HCT116 (cell line): ENCODE data around the gene CLEC17A. TPM values are rescaled to one million over a fixed set of nuclear protein-coding genes. Genes with fewer than 3 reads are reported as not detected.

Experiments used
- ATAC-seq: fragments of 200-7000 bp; cut with Tn5 transposase; 2 replicates; pipeline ENCODE4 v1.9.1; 2020; ENCODE audit warnings: mild to moderate bottlenecking, moderate library complexity
- BruUV-seq: library from RNA; stranded (reverse); fragments of 400-500 nt; replicated peaks from 2 replicates; lab custom pipeline; 2021; lab: Mats Ljungman, UMichigan
- CTCF ChIA-PET: fragments of 300-600 bp; sonication (Branson Sonifier 250); formaldehyde crosslinking; loops from one replicate; lab custom pipeline; 2021; ENCODE audit warnings: antibody characterized with exemption; lab: Charles Lee
- POLR2A ChIA-PET: fragments of 300-600, 350-600 bp; sonication (Branson Sonifier 250); formaldehyde crosslinking; loops from one replicate; lab custom pipeline; 2021; ENCODE audit warnings: antibody characterized with exemption; lab: Charles Lee
- RAD21 ChIA-PET, 2 experiments: fragments of 300-600 bp; sonication (Branson Sonifier 250); formaldehyde crosslinking; loops; one replicate each; lab custom pipeline; 2023; ENCODE audit warnings: low total read pairs in 2 of 2; ENCODE audit not compliant: uncharacterized antibody in 2 of 2, unreplicated experiment in 2 of 2, low non-redundant PET in 1 of 2; lab: Charles Lee
- DNase-seq: peaks from one replicate; pipeline ENCODE4 v3.0.0-alpha.2; 2010; ENCODE audit warnings: low read depth, low spot score
- H2AFZ ChIP-seq: fragments of 200-600 bp; shearing (Covaris generic), sonication (generic); 2 replicates; pipeline ENCODE4 v1.6.1; 2017; ENCODE audit warnings: low read depth, mixed run types, mixed read lengths, antibody characterized with exemption, low read length; ENCODE audit not compliant: poor library complexity, severe bottlenecking
- H3K27ac ChIP-seq: 2 replicates; pipeline ENCODE4 v1.5.1; 2012; ENCODE audit warnings: low read depth, low read length
- H3K27me3 ChIP-seq: fragments of 200-600 bp; sonication (generic); 2 replicates; pipeline ENCODE4 v1.6.1; 2016; ENCODE audit warnings: mixed run types, low read length, mixed read lengths; ENCODE audit not compliant: insufficient read depth
- H3K36me3 ChIP-seq, 2 experiments: fragments of 200-500 bp in 1 of 2; fragments of 200-600 bp in 1 of 2; sonication (Bioruptor generic) in 1 of 2; sonication (generic) in 1 of 2; 2 replicates each; pipeline versions ENCODE4 v1.5.1 to v1.6.1; 2014 to 2016; ENCODE audit warnings: low read length in 2 of 2, inconsistent platforms in 1 of 2, mixed read lengths in 1 of 2, mixed run types in 1 of 2; ENCODE audit not compliant: insufficient read depth in 2 of 2, control insufficient read depth in 1 of 2
- H3K4me1 ChIP-seq, 2 experiments: fragments of 200-600 bp in 1 of 2; sonication (generic) in 1 of 2; 2 replicates each; pipeline versions ENCODE4 v1.5.1 to v1.6.1; 2012 to 2017; ENCODE audit warnings: low read length in 2 of 2, inconsistent platforms in 1 of 2, mild to moderate bottlenecking in 1 of 2, mixed read lengths in 1 of 2, mixed run types in 1 of 2, moderate library complexity in 1 of 2; ENCODE audit not compliant: insufficient read depth in 2 of 2, control insufficient read depth in 1 of 2
- H3K4me2 ChIP-seq: fragments of 200-600 bp; sonication (generic); 2 replicates; pipeline ENCODE4 v1.6.1; 2017; ENCODE audit warnings: mixed run types, low read length, mixed read lengths
- H3K4me3 ChIP-seq, 2 experiments: fragments of 200-600 bp in 1 of 2; sonication (generic) in 1 of 2; replicated peaks in 1 of 2; 2 replicates each; pipeline ENCODE4 v1.5.1; 2011 to 2016; ENCODE audit warnings: low read length in 2 of 2, control low read depth in 1 of 2, low read depth in 1 of 2, mild to moderate bottlenecking in 1 of 2, mixed read lengths in 1 of 2, mixed run types in 1 of 2
- H3K79me2 ChIP-seq: fragments of 200-600 bp; sonication (generic); 2 replicates; pipeline ENCODE4 v1.6.1; 2017; ENCODE audit warnings: mild to moderate bottlenecking, mixed run types, low read length, moderate library complexity, mixed read lengths; ENCODE audit not compliant: insufficient read depth
- H3K9ac ChIP-seq: fragments of 200-600 bp; sonication (generic); 2 replicates; pipeline ENCODE4 v1.6.1; 2016; ENCODE audit warnings: low read length, mixed read lengths
- H3K9me2 ChIP-seq: fragments of 200-600 bp; sonication (generic), shearing (Covaris generic); 2 replicates; pipeline ENCODE4 v1.6.1; 2017; ENCODE audit warnings: mixed run types, mild to moderate bottlenecking, moderate library complexity; ENCODE audit not compliant: insufficient read depth
- H3K9me3 ChIP-seq, 2 experiments: fragments of 200-500 bp in 1 of 2; fragments of 200-600 bp in 1 of 2; sonication (Bioruptor generic) in 1 of 2; sonication (generic) in 1 of 2; 2 replicates each; pipeline ENCODE4 v1.6.1; 2014 to 2017; ENCODE audit warnings: low read length in 2 of 2, mixed read lengths in 2 of 2, inconsistent platforms in 1 of 2, low read depth in 1 of 2, mild to moderate bottlenecking in 1 of 2, mixed run types in 1 of 2, moderate library complexity in 1 of 2; ENCODE audit not compliant: control insufficient read depth in 1 of 2, insufficient read depth in 1 of 2
- H4K20me1 ChIP-seq: fragments of 200-600 bp; sonication (generic), shearing (Covaris generic); 2 replicates; pipeline ENCODE4 v1.6.1; 2017; ENCODE audit warnings: mixed run types, mild to moderate bottlenecking, moderate library complexity; ENCODE audit not compliant: insufficient read depth
- CBX3 ChIP-seq: IDR thresholded peaks from 2 replicates; pipeline ENCODE4 v1.6.1; 2012; ENCODE audit warnings: low read depth
- CEBPB ChIP-seq: IDR thresholded peaks from 2 replicates; pipeline ENCODE4 v1.6.1; 2012; ENCODE audit warnings: low read depth
- EGR1 ChIP-seq: IDR thresholded peaks from 2 replicates; pipeline ENCODE4 v1.6.1; 2012; ENCODE audit warnings: low read depth
- EZH2phosphoT487 ChIP-seq: fragments of 200-600 bp; IDR thresholded peaks from 2 replicates; pipeline ENCODE4 v1.6.1; 2018; ENCODE audit warnings: antibody characterized with exemption, borderline replicate concordance
- FOSL1 ChIP-seq: IDR thresholded peaks from 2 replicates; pipeline ENCODE4 v1.6.1; 2012; ENCODE audit warnings: low read depth
- JUND ChIP-seq: IDR thresholded peaks from 2 replicates; pipeline ENCODE4 v1.6.1; 2012
- POLR2AphosphoS5 ChIP-seq: IDR thresholded peaks from 2 replicates; pipeline ENCODE4 v1.6.1; 2011; ENCODE audit warnings: mild to moderate bottlenecking, low read depth, low read length, moderate library complexity
- RAD21 ChIP-seq: IDR thresholded peaks from 2 replicates; pipeline ENCODE4 v1.6.1; 2012; ENCODE audit warnings: low read depth, mild to moderate bottlenecking
- SIN3A ChIP-seq: IDR thresholded peaks from 2 replicates; pipeline ENCODE4 v1.6.1; 2012; ENCODE audit warnings: low read depth
- SP1 ChIP-seq: IDR thresholded peaks from 2 replicates; pipeline ENCODE4 v1.6.1; 2012; ENCODE audit warnings: low read depth
- SRF ChIP-seq: IDR thresholded peaks from 2 replicates; pipeline ENCODE4 v1.6.1; 2012; ENCODE audit warnings: low read depth
- TCF7L2 ChIP-seq: IDR thresholded peaks from 2 replicates; pipeline ENCODE4 v1.7.0; 2011; ENCODE audit warnings: borderline replicate concordance, inconsistent platforms; ENCODE audit not compliant: insufficient read depth, insufficient read length; ENCODE audit errors: extremely low read depth
- YY1 ChIP-seq: IDR thresholded peaks from 2 replicates; pipeline ENCODE4 v1.6.1; 2011; ENCODE audit warnings: low read length, low read depth, moderate library complexity, mild to moderate bottlenecking; ENCODE audit not compliant: insufficient replicate concordance; ENCODE audit errors: extremely low read depth
- ZFX ChIP-seq: fragments of 450-650 bp; IDR thresholded peaks from 2 replicates; pipeline ENCODE4 v1.6.1; 2017
- ZNF274 ChIP-seq: fragments of 200-500 bp; sonication (Bioruptor generic); IDR thresholded peaks from 2 replicates; pipeline ENCODE4 v1.6.1; 2014; ENCODE audit warnings: mild to moderate bottlenecking, low read depth, low read length, inconsistent platforms
- intact Hi-C: fragments of 100-400 bp; cut with micrococcal nuclease; formaldehyde crosslinking; loops from 2 replicates; pipeline ENCODE4 v1.10.0; 2022
- total RNA-seq: library from RNA; stranded (reverse); gene quantifications from one replicate; pipeline ENCODE4 v1.2.1, GENCODE V29; 2021; ENCODE audit not compliant: unreplicated experiment
- TF ChIP-seq, protein P1 (sequence below): IDR thresholded peaks from 2 replicates; pipeline ENCODE4 v1.6.1; 2012; ENCODE audit warnings: low read depth
- TF ChIP-seq, protein P2 (sequence below): IDR thresholded peaks from 2 replicates; pipeline ENCODE4 v1.6.1; 2012

Gene CLEC17A
- total RNA-seq, 1 experiment from 2014 or later: not detected

DNA sequence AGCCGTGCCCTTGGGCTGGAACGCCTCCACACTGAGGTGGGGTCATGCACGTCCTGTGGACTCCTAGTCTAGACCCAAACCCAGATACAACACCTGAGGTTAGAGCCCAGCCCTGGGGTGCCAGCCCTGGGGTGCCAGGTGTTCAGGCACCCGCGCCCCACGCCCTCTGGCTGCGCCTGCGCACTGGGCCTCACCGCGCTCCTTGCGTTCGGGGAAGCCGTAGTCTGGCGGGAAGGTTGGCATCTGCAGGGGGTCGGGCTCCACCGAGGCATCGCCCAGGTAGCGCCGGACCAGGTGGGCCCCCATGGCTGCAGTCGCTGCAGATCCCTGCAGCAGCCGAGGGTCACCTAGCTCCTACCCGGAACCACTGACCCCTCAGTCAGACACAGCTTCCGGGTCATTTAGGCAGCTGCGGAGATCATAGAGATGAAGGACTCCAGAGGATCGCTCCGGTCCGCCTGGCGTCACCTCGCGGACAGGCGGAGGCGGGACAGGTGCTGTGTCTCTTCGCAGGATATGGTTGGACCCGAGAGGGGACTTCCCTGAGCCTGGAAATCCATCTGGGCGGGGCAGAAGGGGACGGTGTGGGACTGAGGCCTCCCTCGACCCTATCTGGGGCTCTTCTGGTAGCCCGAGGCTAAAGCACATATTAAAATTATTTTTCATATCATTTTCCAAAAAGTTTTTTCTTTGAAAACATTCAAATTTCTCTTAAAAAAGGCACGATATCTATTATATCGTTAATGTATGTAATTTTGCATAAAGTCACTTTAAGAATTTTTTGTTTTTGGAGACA lies 11.0 kb upstream of the CLEC17A start, which contains the start of gene NDUFB7 (continued):
- TF ChIP-seq JUND: no peak
- peak; percentile 79 for TF ChIP-seq POLR2AphosphoS5
- TF ChIP-seq CEBPB: no peak
- no peak for TF ChIP-seq TCF7L2
- TF ChIP-seq SP1: no peak
- peak; percentile 61; the same call in 1 of the 2 replicates for TF ChIP-seq ZFX
- TF ChIP-seq, all 23 proteins: peak for 8

DNA sequence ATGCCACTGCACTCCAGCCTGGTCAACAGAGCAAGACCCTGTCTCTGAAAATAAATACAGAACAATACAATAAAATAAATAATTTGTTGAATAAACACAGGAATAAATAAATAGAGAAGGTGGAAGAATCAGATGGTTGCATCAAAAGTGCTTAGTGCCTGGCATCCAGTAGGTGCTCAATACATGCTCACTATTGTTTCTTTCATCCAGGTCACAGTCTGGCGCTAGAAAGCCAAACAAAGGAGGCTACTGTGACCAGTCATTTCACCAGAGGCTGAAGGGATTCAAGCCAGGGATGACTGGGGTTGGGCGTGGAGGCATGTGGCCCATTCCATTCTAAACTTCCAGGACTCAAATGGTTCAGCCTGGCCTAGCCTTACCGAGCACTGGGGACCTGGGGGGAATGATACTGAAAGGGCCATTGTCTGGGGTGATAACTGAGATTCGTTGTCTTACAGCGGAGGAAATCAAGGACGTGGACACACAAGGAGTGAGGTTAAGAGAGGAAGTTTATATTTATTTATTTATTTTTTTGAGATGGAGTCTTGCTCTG lies 7.4 kb upstream of the CLEC17A start:
- Histone ChIP-seq H3K9me3 (no peaks in the 10 kb centered on the region), H3K27ac (no peak overlapping the region), H3K36me3 (no peaks in the 10 kb centered on the region), H4K20me1 (no peaks in the 10 kb centered on the region), H3K4me1 (peaks cover 6 to 29% of the 10 kb centered on the region in 2 experiments; a peak in 3 of 4 replicates), H3K27me3 (no peaks in the 10 kb centered on the region), H2AFZ (no peak overlapping the region), H3K9ac (no peak overlapping the region), H3K4me2 (no peak overlapping the region), H3K4me3 (no peak overlapping the region), H3K9me2 (no peaks in the 10 kb centered on the region), H3K79me2 (peaks cover 13% of the 10 kb centered on the region)
- intact Hi-C loops: loop anchor here (2.0 kb wide), 3 partner anchors 201 to 313 kb away; no protein-coding TSS in a partner anchor
- ChIA-PET CTCF (interaction anchor here (4.9 kb wide), 1 partner anchor 111 kb away, joined by 120 read pairs; no protein-coding TSS in a partner anchor), POLR2A (no interaction called here), RAD21 (no interaction called here)
- TF ChIP-seq JUND: no peak
- no peak for TF ChIP-seq SP1
- no peak for TF ChIP-seq ZNF274
- no peak for TF ChIP-seq YY1
- TF ChIP-seq EZH2phosphoT487: no peak
- TF ChIP-seq SRF: no peak
- no peak for TF ChIP-seq CBX3
- TF ChIP-seq, protein P1, sequence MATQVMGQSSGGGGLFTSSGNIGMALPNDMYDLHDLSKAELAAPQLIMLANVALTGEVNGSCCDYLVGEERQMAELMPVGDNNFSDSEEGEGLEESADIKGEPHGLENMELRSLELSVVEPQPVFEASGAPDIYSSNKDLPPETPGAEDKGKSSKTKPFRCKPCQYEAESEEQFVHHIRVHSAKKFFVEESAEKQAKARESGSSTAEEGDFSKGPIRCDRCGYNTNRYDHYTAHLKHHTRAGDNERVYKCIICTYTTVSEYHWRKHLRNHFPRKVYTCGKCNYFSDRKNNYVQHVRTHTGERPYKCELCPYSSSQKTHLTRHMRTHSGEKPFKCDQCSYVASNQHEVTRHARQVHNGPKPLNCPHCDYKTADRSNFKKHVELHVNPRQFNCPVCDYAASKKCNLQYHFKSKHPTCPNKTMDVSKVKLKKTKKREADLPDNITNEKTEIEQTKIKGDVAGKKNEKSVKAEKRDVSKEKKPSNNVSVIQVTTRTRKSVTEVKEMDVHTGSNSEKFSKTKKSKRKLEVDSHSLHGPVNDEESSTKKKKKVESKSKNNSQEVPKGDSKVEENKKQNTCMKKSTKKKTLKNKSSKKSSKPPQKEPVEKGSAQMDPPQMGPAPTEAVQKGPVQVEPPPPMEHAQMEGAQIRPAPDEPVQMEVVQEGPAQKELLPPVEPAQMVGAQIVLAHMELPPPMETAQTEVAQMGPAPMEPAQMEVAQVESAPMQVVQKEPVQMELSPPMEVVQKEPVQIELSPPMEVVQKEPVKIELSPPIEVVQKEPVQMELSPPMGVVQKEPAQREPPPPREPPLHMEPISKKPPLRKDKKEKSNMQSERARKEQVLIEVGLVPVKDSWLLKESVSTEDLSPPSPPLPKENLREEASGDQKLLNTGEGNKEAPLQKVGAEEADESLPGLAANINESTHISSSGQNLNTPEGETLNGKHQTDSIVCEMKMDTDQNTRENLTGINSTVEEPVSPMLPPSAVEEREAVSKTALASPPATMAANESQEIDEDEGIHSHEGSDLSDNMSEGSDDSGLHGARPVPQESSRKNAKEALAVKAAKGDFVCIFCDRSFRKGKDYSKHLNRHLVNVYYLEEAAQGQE: no peak
- TF ChIP-seq EGR1: no peak
- TF ChIP-seq, protein P2, sequence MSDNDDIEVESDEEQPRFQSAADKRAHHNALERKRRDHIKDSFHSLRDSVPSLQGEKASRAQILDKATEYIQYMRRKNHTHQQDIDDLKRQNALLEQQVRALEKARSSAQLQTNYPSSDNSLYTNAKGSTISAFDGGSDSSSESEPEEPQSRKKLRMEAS: no peak
- TF ChIP-seq RAD21: no peak
- no peak for TF ChIP-seq FOSL1
- no peak for TF ChIP-seq TCF7L2
- no peak for TF ChIP-seq POLR2AphosphoS5
- no peak for TF ChIP-seq SIN3A
- no TSS peak for BruUV-seq
- ATAC-seq: no peak
- DNase-seq: no peak
